AG09319 (cell line): Measurements from ENCODE around the gene SH2D1A.

Experiments
- DNase-seq: peaks from one replicate; pipeline ENCODE4 v3.0.0-alpha.2; 2010; ENCODE audit warnings: low read depth; ENCODE audit errors: extremely low read depth
- CTCF ChIP-seq: IDR thresholded peaks from 2 replicates; pipeline ENCODE4 v1.5.1; 2011; ENCODE audit warnings: low read depth, mild to moderate bottlenecking, inconsistent platforms, low read length, moderate library complexity

The SH2D1A gene

GRCh38 chrX:124421898-124422655 lies 75.7 kb downstream of the SH2D1A start:
- no peak for DNase-seq
- no peak for TF ChIP-seq CTCF
